DOHH2 (cell line): ENCODE results near the gene RBM38.

ENCODE experiments used
- EZH2phosphoT487 ChIP-seq: fragments of 200-600 bp; sonication (generic); IDR thresholded peaks from 2 replicates; pipeline ENCODE4 v1.6.1; 2017; ENCODE audit warnings: borderline replicate concordance, mild to moderate bottlenecking, antibody characterized with exemption, low read length, moderate library complexity, mixed read lengths
- TF ChIP-seq, protein P1 (sequence below): fragments of 200-600 bp; sonication (generic); IDR thresholded peaks from one replicate; pipeline ENCODE4 v1.5.1; 2014; ENCODE audit warnings: antibody characterized with exemption, mild to moderate bottlenecking, low read depth, low read length; ENCODE audit not compliant: poor library complexity, severe bottlenecking

DNA sequence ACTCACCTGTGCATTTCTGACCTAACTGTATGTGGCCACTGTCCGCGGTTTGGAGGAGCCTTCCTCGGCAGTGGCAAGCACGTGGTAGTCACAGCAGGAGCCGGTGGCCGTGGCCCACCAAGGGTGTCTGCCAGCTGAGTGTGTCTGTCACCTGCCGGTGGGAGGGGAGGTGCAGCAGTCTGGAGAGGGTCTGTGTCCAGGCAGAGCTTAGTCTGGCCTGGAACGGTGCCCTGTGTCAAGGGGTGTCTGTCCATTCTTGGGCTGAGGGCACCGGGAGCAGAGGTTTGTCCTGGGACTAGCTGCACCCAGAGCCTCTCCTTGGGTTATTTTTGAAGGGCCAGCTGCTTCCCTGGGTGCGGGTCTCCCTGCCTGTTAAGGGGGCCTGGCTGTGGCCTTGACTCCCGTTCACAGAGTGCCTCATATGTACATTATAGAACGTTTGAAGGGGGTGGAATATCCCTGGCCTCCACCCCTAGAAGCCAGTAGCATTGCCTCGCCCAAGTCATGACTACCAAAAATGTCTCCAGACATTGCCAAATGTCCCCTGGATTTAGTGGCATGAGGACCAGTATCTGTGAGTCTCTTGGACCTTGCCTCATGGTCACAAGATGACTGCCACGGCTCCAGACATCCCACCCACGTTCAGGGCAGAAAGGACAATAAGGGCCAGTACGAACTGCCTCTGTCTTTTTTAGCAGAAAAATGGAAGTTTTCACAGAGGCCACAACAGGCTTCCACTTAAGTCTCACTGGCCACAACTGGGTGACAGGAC is 5.2 kb downstream of the RBM38 start:
- TF ChIP-seq, protein P1, sequence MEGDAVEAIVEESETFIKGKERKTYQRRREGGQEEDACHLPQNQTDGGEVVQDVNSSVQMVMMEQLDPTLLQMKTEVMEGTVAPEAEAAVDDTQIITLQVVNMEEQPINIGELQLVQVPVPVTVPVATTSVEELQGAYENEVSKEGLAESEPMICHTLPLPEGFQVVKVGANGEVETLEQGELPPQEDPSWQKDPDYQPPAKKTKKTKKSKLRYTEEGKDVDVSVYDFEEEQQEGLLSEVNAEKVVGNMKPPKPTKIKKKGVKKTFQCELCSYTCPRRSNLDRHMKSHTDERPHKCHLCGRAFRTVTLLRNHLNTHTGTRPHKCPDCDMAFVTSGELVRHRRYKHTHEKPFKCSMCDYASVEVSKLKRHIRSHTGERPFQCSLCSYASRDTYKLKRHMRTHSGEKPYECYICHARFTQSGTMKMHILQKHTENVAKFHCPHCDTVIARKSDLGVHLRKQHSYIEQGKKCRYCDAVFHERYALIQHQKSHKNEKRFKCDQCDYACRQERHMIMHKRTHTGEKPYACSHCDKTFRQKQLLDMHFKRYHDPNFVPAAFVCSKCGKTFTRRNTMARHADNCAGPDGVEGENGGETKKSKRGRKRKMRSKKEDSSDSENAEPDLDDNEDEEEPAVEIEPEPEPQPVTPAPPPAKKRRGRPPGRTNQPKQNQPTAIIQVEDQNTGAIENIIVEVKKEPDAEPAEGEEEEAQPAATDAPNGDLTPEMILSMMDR, result no peak
- no peak for TF ChIP-seq EZH2phosphoT487
